CD4-positive, alpha-beta T cell (primary cell): Measurements from ENCODE around the gene RBM20. TPM values are rescaled to one million over a fixed set of nuclear protein-coding genes. Genes with fewer than 3 reads are reported as not detected.

Experiments used
- ATAC-seq: fragments of 200-7000 bp; cut with Tn5 transposase; one replicate; pipeline ENCODE4 v1.10.0; 2022; ENCODE audit warnings: mild to moderate bottlenecking; ENCODE audit not compliant: poor library complexity
- CTCF ChIA-PET: fragments of 350-600 bp; sonication (Branson Sonifier 250); formaldehyde crosslinking; loops from one replicate; lab custom pipeline; 2021; ENCODE audit warnings: antibody characterized with exemption, inconsistent platforms; lab: Charles Lee
- POLR2A ChIA-PET: fragments of 350-600 bp; sonication (Branson Sonifier 250); formaldehyde crosslinking; loops from one replicate; lab custom pipeline; 2021; ENCODE audit warnings: antibody characterized with exemption, inconsistent platforms; lab: Charles Lee
- DNase-seq, 14 experiments: peaks; one replicate each; pipeline ENCODE4 v3.0.0-alpha.2; 2013 to 2020; ENCODE audit warnings: mixed read lengths in 2 of 14
- H3K27ac ChIP-seq, 2 donors: one replicate each; pipeline versions ENCODE4 v1.5.1 to v1.7.0; 2013; ENCODE audit warnings: low read length in 2 of 2, low read depth in 1 of 2, mild to moderate bottlenecking in 1 of 2
- H3K27me3 ChIP-seq, 2 experiments: 1 replicate in 1 of 2; 2 replicates in 1 of 2; pipeline versions ENCODE4 v1.6.1 to v1.7.0; 2013; ENCODE audit warnings: low read length in 2 of 2, control low read depth in 1 of 2, mild to moderate bottlenecking in 1 of 2, moderate library complexity in 1 of 2; ENCODE audit not compliant: insufficient read depth in 2 of 2, control insufficient read depth in 1 of 2
- H3K36me3 ChIP-seq: one replicate; pipeline ENCODE4 v1.6.1; 2013; ENCODE audit warnings: low read length, control low read depth; ENCODE audit not compliant: insufficient read depth
- H3K4me1 ChIP-seq: one replicate; pipeline ENCODE4 v1.6.1; 2013; ENCODE audit warnings: low read length, control low read depth; ENCODE audit not compliant: insufficient read depth
- H3K4me3 ChIP-seq: one replicate; pipeline ENCODE4 v1.5.1; 2013; ENCODE audit warnings: mild to moderate bottlenecking, low read length, moderate library complexity
- H3K9me3 ChIP-seq, 2 experiments: 1 replicate in 1 of 2; 2 replicates in 1 of 2; pipeline versions ENCODE4 v1.6.1 to v1.7.0; 2013; ENCODE audit warnings: low read length in 2 of 2, mild to moderate bottlenecking in 2 of 2, control low read depth in 1 of 2, moderate library complexity in 1 of 2; ENCODE audit not compliant: control insufficient read depth in 1 of 2, insufficient read depth in 1 of 2
- H3K27ac Mint-ChIP-seq: one replicate; pipeline ENCODE4 v1.8.0; 2020; ENCODE audit warnings: mixed read lengths
- H3K27me3 Mint-ChIP-seq: one replicate; pipeline ENCODE4 v1.8.0; 2021; ENCODE audit warnings: mixed read lengths
- H3K36me3 Mint-ChIP-seq: one replicate; pipeline ENCODE4 v1.8.0; 2021; ENCODE audit warnings: low read depth, mixed read lengths
- H3K4me1 Mint-ChIP-seq: one replicate; pipeline ENCODE4 v1.8.0; 2021; ENCODE audit warnings: low read depth, mixed read lengths
- H3K4me3 Mint-ChIP-seq: one replicate; pipeline ENCODE4 v1.8.0; 2020; ENCODE audit warnings: mild to moderate bottlenecking, mixed read lengths
- H3K9me3 Mint-ChIP-seq: one replicate; pipeline ENCODE4 v1.8.0; 2020; ENCODE audit warnings: mixed read lengths
- intact Hi-C, 2 experiments: fragments of 100-400 bp; cut with DNase I in 1 of 2; cut with micrococcal nuclease in 1 of 2; formaldehyde crosslinking; loops; one replicate each; pipeline versions ENCODE4 v1.15.1 to v1.9.0; 2023 to 2025; cut with DNase I, micrococcal nuclease
- total RNA-seq, 174 experiments: library from RNA in 2 of 174; stranded (reverse) in 2 of 174; gene quantifications; one replicate each; pipeline ENCODE4 v1.2.3 and lab custom pipeline; 2021 to 2026
- TF ChIP-seq, protein P1 (sequence below): fragments of 200-600 bp; IDR thresholded peaks from one replicate; pipeline ENCODE4 v1.8.0; 2022; ENCODE audit warnings: antibody characterized with exemption, mild to moderate bottlenecking

RBM20 gene
- total RNA-seq, 2 experiments from 2014 or later: 0.91 to 1.1 TPM

DNA sequence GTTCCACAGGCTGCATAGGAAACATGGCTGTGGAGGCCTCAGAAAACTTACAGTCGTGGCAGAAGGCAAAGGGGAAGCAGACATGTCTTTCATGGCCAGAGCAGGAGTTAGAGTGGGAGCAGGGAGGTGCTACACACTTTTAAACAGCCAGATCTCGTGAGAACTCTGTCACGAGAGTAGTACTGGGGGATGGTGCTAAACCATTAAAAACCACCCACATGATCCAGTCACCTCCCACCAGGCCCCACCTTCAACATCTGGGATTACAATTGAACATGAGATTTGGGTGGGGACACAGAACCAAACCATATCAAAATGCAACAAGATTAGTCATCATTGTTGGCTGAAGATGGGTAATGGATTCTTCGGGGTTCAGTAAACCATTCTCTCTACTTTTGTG, 162.2 kb downstream of the RBM20 start:
- ChIA-PET CTCF (no interaction called here), POLR2A (interaction anchor here (0.7 kb wide), 1 partner anchor 161 kb away, joined by 4 read pairs; no protein-coding TSS in a partner anchor)
- Mint-ChIP-seq H3K4me3 (no peak overlapping the region), H3K4me1 (peaks cover 49% of the 10 kb centered on the region), H3K36me3 (no peaks in the 10 kb centered on the region), H3K9me3 (no peaks in the 10 kb centered on the region), H3K27me3 (no peaks in the 10 kb centered on the region), H3K27ac (no peak overlapping the region)
- Histone ChIP-seq H3K4me1 (peaks cover 28% of the 10 kb centered on the region), H3K9me3 (no peaks in the 10 kb centered on the region), H3K4me3 (no peak overlapping the region), H3K36me3 (no peaks in the 10 kb centered on the region), H3K27ac (no peak overlapping the region), H3K27me3 (no peaks in the 10 kb centered on the region)
- intact Hi-C loops: no loop called here
- TF ChIP-seq, protein P1, sequence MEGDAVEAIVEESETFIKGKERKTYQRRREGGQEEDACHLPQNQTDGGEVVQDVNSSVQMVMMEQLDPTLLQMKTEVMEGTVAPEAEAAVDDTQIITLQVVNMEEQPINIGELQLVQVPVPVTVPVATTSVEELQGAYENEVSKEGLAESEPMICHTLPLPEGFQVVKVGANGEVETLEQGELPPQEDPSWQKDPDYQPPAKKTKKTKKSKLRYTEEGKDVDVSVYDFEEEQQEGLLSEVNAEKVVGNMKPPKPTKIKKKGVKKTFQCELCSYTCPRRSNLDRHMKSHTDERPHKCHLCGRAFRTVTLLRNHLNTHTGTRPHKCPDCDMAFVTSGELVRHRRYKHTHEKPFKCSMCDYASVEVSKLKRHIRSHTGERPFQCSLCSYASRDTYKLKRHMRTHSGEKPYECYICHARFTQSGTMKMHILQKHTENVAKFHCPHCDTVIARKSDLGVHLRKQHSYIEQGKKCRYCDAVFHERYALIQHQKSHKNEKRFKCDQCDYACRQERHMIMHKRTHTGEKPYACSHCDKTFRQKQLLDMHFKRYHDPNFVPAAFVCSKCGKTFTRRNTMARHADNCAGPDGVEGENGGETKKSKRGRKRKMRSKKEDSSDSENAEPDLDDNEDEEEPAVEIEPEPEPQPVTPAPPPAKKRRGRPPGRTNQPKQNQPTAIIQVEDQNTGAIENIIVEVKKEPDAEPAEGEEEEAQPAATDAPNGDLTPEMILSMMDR: no peak
- ATAC-seq (no peak), DNase-seq (no peak)

DNA sequence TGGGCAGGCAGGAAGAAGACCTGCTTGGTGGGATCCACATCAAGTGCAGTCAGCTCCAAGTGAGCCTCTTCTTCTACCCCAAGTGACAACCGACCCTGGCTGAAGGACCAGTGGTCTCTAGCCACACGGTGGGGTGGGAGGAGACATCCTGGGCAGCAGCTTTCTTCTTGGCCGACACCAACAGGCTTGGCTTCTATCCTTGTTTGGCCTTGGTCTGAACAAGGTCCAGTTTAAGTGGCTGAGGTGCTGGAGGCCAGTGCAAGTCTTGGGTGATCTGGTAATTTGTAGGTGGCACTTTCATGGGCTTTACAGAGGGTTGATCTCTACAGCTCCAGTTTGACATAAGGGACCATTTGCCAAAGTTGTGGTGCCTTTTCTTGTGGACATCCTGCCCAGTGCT, 164.0 kb downstream of the RBM20 start:
- Histone ChIP-seq H3K36me3 (no peaks in the 10 kb centered on the region), H3K9me3 (no peaks in the 10 kb centered on the region), H3K4me1 (peaks cover 22% of the 10 kb centered on the region), H3K27me3 (no peaks in the 10 kb centered on the region), H3K27ac (no peak overlapping the region), H3K4me3 (no peak overlapping the region)
- no peaks in the 10 kb centered on the region for H3K9me3 Mint-ChIP-seq
- H3K36me3 Mint-ChIP-seq: no peaks in the 10 kb centered on the region
- POLR2A ChIA-PET: interaction anchor here (1.5 to 1.9 kb wide), 2 partner anchors 9 to 63 kb away, joined by 6 to 7 read pairs; partner anchors contain the start of gene PDCD4
- CTCF ChIA-PET: interaction anchor here (1.5 kb wide), 1 partner anchor 9 kb away, joined by 3 read pairs; no protein-coding TSS in a partner anchor
- DNase-seq (no peak), ATAC-seq (no peak)
- TF ChIP-seq, protein P1: no peak
- no peak overlapping the region for H3K4me3 Mint-ChIP-seq
- peaks cover 33% of the 10 kb centered on the region for H3K4me1 Mint-ChIP-seq
- intact Hi-C loops: no loop called here
- H3K27ac Mint-ChIP-seq: no peak overlapping the region
- no peaks in the 10 kb centered on the region for H3K27me3 Mint-ChIP-seq

DNA sequence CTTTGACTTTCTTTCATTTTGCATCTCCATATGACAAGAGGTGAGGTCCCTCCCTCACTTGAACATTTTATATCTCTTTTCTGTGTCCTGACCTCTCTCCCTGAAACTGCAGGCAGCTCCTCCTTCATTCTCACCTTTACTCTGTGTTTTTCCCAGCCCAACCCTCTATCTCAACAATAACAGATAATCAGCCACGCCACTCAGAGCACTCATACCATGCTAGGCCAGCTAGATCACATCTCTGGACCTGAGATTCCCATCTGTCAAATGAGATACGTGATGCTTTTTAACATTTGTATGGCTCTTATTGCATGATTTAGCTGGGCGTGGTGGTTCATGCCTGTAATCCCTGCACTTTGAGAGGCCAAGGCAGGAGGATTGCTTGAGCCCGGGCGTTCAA, 164.5 kb downstream of the RBM20 start:
- CTCF ChIA-PET: interaction anchor here (1.5 kb wide), 1 partner anchor 9 kb away, joined by 3 read pairs; no protein-coding TSS in a partner anchor

More for the DNA sequence above, 164.5 kb downstream of the RBM20 start:
- intact Hi-C loops: no loop called here
- H3K9me3 ChIP-seq: no peaks in the 10 kb centered on the region
- Mint-ChIP-seq H3K4me3 (no peak overlapping the region), H3K4me1 (peaks cover 28% of the 10 kb centered on the region), H3K27me3 (no peaks in the 10 kb centered on the region), H3K9me3 (no peaks in the 10 kb centered on the region), H3K36me3 (no peaks in the 10 kb centered on the region), H3K27ac (no peak overlapping the region)
- H3K4me3 ChIP-seq: no peak overlapping the region
- no peak overlapping the region for H3K27ac ChIP-seq
- ATAC-seq (no peak), DNase-seq (no peak)
- POLR2A ChIA-PET: interaction anchor here (0.9 to 1.9 kb wide), 3 partner anchors 53 to 64 kb away, joined by 3 to 7 read pairs (median 4); partner anchors contain the start of gene PDCD4
- H3K4me1 ChIP-seq: peaks cover 17% of the 10 kb centered on the region
- H3K36me3 ChIP-seq: no peaks in the 10 kb centered on the region
- TF ChIP-seq, protein P1: no peak
- no peaks in the 10 kb centered on the region for H3K27me3 ChIP-seq
